G401.6 (cell line): ENCODE data around the gene SRGAP1.

Experiments used
- FAIRE-seq: peaks from 2 replicates; lab custom pipeline; 2012; peaks lifted over from hg19 to GRCh38; lab: Jason Lieb, UNC

Gene SRGAP1

GRCh38 chr12:63844391-63845341, at the start of gene SRGAP1:
Gene SRGAP1, plus strand, starts transcription at chr12:63844700. Its CDS starts 117 bp downstream, at chr12:63844817.
- no peak for FAIRE-seq

- FAIRE-seq = no peak
Measured at GRCh38 chr12:63795032-63795687, 49.3 kb upstream of the SRGAP1 start.

- no peak for FAIRE-seq
Measured at GRCh38 chr12:63795944-63796343, 48.6 kb upstream of the SRGAP1 start.

GRCh38 chr12:63802012-63802608, 42.4 kb upstream of the SRGAP1 start:
- peak; percentile 76 for FAIRE-seq

GRCh38 chr12:63804746-63805145, 39.8 kb upstream of the SRGAP1 start:
- no peak for FAIRE-seq

- no peak for FAIRE-seq
Measured at GRCh38 chr12:63805704-63806672, 38.5 kb upstream of the SRGAP1 start.

GRCh38 chr12:63808631-63809030, 35.9 kb upstream of the SRGAP1 start:
- no peak for FAIRE-seq

- no peak for FAIRE-seq
Measured at GRCh38 chr12:63809566-63809965, 34.9 kb upstream of the SRGAP1 start.

- no peak for FAIRE-seq
Measured at GRCh38 chr12:63811334-63811733, 33.2 kb upstream of the SRGAP1 start.

- FAIRE-seq = no peak
Measured at GRCh38 chr12:63811755-63812154, 32.7 kb upstream of the SRGAP1 start.

- FAIRE-seq = no peak
Measured at GRCh38 chr12:63814146-63814772, 30.2 kb upstream of the SRGAP1 start.

- FAIRE-seq = no peak
Measured at GRCh38 chr12:63815482-63815852, 29.0 kb upstream of the SRGAP1 start.

GRCh38 chr12:63816031-63816430, 28.5 kb upstream of the SRGAP1 start:
- no peak for FAIRE-seq

GRCh38 chr12:63820427-63820826, 24.1 kb upstream of the SRGAP1 start:
- no peak for FAIRE-seq

GRCh38 chr12:63821781-63822251, 22.7 kb upstream of the SRGAP1 start:
- no peak for FAIRE-seq

- no peak for FAIRE-seq
Measured at GRCh38 chr12:63822352-63822751, 22.1 kb upstream of the SRGAP1 start.

GRCh38 chr12:63823040-63823439, 21.5 kb upstream of the SRGAP1 start:
- FAIRE-seq = no peak

- peak; percentile 95 for FAIRE-seq
Measured at GRCh38 chr12:63826006-63826585, 18.4 kb upstream of the SRGAP1 start.

- no peak for FAIRE-seq
Measured at GRCh38 chr12:63828867-63829266, 15.6 kb upstream of the SRGAP1 start.

- no peak for FAIRE-seq
Measured at GRCh38 chr12:63836046-63836445, 8.5 kb upstream of the SRGAP1 start.

GRCh38 chr12:63836936-63837335, 7.6 kb upstream of the SRGAP1 start:
- FAIRE-seq = no peak
